Fibroblast of the aortic adventitia (primary cell): Measurements from ENCODE around the gene ZNF225. TPM values are rescaled to one million over a fixed set of nuclear protein-coding genes. Genes with fewer than 3 reads are reported as not detected.
"Not testable (repeated sequence)": the region's sequence is repeated elsewhere in the genome, so short reads cannot be mapped to it uniquely, and the experiment has no call there.

ENCODE experiments used
- DNase-seq: peaks from one replicate; pipeline ENCODE4 v3.0.0-alpha.2; 2010; ENCODE audit warnings: low read depth
- H3K4me3 ChIP-seq: 2 replicates; pipeline ENCODE4 v1.5.1; 2011; ENCODE audit warnings: low read depth, mild to moderate bottlenecking, control low read depth, low read length, moderate library complexity
- total RNA-seq: library from RNA; depleted of rRNA; stranded (reverse); fragments of >200 nt; gene quantifications from 2 replicates; pipeline ENCODE4 v1.2.3, GENCODE V29; 2012; ENCODE audit warnings: low replicate concordance
- TF ChIP-seq, protein P1 (sequence below): IDR thresholded peaks from 2 replicates; pipeline ENCODE4 v1.5.1; 2011; ENCODE audit warnings: mild to moderate bottlenecking, low read length, control low read depth, inconsistent platforms; ENCODE audit not compliant: insufficient read depth

Gene ZNF225
- total RNA-seq, 1 donor = 6.1 TPM

DNA sequence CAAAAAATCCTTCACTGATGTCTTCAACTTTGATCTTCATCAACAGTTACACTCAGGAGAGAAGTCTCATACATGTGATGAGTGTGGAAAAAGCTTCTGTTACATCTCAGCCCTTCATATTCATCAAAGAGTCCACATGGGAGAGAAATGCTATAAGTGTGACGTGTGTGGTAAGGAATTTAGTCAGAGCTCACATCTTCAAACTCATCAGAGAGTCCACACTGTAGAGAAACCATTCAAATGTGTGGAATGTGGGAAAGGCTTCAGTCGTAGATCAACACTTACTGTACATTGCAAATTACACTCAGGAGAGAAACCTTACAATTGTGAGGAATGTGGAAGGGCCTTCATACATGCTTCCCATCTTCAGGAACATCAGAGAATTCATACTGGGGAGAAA is 43.3 kb downstream of the ZNF225 start:
- no peak for DNase-seq
- H3K4me3 ChIP-seq = no peak overlapping the region
- TF ChIP-seq, protein P1, sequence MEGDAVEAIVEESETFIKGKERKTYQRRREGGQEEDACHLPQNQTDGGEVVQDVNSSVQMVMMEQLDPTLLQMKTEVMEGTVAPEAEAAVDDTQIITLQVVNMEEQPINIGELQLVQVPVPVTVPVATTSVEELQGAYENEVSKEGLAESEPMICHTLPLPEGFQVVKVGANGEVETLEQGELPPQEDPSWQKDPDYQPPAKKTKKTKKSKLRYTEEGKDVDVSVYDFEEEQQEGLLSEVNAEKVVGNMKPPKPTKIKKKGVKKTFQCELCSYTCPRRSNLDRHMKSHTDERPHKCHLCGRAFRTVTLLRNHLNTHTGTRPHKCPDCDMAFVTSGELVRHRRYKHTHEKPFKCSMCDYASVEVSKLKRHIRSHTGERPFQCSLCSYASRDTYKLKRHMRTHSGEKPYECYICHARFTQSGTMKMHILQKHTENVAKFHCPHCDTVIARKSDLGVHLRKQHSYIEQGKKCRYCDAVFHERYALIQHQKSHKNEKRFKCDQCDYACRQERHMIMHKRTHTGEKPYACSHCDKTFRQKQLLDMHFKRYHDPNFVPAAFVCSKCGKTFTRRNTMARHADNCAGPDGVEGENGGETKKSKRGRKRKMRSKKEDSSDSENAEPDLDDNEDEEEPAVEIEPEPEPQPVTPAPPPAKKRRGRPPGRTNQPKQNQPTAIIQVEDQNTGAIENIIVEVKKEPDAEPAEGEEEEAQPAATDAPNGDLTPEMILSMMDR = no peak

DNA sequence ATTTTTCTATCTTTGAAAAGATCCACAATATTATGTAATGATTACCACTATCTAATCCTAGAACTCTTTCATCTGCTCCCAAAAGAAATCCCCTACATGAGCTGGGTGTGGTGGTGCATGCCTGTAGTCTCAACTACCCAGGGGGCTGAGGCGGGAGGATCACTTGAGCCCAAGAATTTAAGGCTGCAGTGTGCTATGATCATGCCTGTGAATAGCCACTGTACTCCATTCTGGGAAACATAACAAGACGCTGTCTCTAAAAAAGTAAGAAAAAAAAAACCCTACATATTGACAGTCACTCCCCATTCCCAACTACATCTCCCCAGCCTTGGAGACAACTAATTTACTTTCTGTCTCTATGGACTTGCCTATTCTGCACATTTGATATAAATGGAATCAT is 50.6 kb downstream of the ZNF225 start:
- no peak for DNase-seq
- no peak overlapping the region for H3K4me3 ChIP-seq
- TF ChIP-seq, protein P1 = no peak

DNA sequence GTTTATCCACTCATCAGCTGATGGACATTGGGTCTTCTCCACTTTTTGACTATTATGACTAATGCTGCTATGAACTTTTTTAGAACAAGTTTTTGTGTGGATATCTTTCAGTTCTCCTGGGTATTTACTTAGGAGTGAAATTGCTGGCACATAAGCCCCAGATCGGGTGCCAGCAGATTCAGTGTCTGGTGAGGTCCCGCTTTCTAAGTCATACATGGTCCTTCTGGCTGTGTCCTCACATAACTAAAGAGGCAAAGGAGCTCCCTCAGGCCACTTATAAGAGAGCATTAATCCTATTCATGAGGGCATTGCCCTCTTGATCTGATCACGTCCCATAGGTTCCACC is 51.1 kb downstream of the ZNF225 start:
- TF ChIP-seq, protein P1 = no peak
- H3K4me3 ChIP-seq = peak overlapping the region; percentile 97
- DNase-seq = no peak

DNA sequence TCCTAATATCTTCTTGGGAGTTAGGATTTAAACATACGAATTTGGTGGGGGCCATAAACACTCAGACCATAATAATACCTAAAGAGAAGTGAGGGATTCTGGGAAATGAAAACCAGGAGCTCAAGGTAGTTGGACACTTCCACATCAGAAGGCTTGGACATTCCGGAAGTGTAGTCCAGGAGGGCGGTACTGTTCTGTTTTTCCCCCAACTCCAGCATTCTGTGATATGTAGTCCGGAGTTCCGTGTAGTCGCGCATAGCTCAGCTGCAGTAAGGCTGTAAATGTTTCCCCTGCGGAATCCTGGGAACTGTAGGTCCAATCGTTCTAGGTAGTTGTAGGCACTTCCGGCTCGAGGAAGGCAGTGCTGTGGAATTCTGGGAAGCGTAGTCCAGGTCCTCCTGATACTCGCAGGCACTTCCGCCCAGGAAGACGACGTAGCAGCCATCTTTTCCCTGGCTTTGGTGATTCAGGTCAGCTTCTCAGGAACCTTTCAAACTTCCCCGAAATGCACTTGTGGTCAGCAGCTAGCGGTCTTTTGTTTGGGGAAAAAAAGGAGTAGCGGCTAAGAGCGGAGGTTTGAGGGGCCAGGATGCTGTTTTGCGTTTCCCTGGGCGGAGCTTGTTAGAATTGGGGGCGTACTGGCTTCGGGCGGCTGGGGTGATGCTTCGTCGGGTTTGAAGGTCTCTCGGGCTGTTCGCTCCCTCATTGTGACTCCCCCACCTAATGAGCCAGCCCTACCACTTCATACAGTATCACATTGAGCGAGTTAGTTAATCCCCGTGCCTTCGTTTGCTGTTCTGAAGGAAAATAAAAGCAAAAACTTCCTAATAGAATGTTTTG is 51.7 kb downstream of the ZNF225 start, which contains the start of gene ZNF226:
ZNF226 (plus strand) TSS at position 428 of the 840 bp plus-strand sequence. CDS start 4,981 bp downstream, outside the sequence.
- peak within 1 kb of the TSS; percentile 97 for H3K4me3 ChIP-seq
- TF ChIP-seq, protein P1 = no peak
- peak; percentile 99 for DNase-seq

- not testable (repeated sequence) for H3K4me3 ChIP-seq, DNase-seq
Observed at GRCh38 chr19:44170660-44171059, 57.5 kb downstream of the ZNF225 start.

DNA sequence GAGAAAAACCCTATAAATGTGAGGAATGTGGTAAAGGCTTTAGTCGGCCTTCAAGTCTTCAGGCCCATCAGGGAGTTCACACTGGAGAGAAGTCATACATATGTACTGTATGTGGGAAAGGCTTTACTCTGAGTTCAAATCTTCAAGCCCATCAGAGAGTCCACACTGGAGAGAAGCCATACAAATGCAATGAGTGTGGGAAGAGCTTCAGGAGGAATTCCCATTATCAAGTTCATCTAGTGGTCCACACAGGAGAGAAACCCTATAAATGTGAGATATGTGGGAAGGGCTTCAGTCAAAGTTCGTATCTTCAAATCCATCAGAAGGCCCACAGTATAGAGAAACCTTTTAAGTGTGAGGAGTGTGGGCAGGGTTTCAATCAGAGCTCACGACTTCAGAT is 63.4 kb downstream of the ZNF225 start:
- no peak overlapping the region for H3K4me3 ChIP-seq
- DNase-seq = no peak
- TF ChIP-seq, protein P1 = no peak

- TF ChIP-seq, protein P1 = no peak
- H3K4me3 ChIP-seq = no peak overlapping the region
- no peak for DNase-seq
Observed at GRCh38 chr19:44180968-44181367, 67.8 kb downstream of the ZNF225 start.
